Activated naive CD8-positive, alpha-beta T cell treated with anti-CD3 and anti-CD28 coated beads for 36 hours (primary cell): ENCODE data around the gene ATP10D. TPM values are rescaled to one million over a fixed set of nuclear protein-coding genes. Genes with fewer than 3 reads are reported as not detected.

Experiments
- DNase-seq: peaks from one replicate; pipeline ENCODE4 v3.0.0; 2021
- H3K27ac Mint-ChIP-seq: one replicate; pipeline ENCODE4 v1.8.0; 2022; ENCODE audit warnings: mild to moderate bottlenecking, moderate library complexity, mixed read lengths
- H3K27me3 Mint-ChIP-seq: one replicate; pipeline ENCODE4 v1.8.0; 2022; ENCODE audit warnings: mild to moderate bottlenecking, mixed read lengths
- H3K36me3 Mint-ChIP-seq: one replicate; pipeline ENCODE4 v1.8.0; 2021; ENCODE audit warnings: mild to moderate bottlenecking, mixed read lengths
- H3K4me1 Mint-ChIP-seq: one replicate; pipeline ENCODE4 v1.8.0; 2021; ENCODE audit warnings: mixed read lengths
- H3K4me3 Mint-ChIP-seq: one replicate; pipeline ENCODE4 v1.8.0; 2022; ENCODE audit warnings: mild to moderate bottlenecking, moderate library complexity, mixed read lengths
- H3K9me3 Mint-ChIP-seq: one replicate; pipeline ENCODE4 v1.8.0; 2022; ENCODE audit warnings: mixed read lengths
- total RNA-seq, 2 experiments: library from RNA; stranded (reverse); gene quantifications; one replicate each; pipeline ENCODE4 v1.2.3, GENCODE V29; 2021

Gene ATP10D
- total RNA-seq, 2 experiments from 2014 or later = 7.9 to 9.8 TPM

- Mint-ChIP-seq H3K4me3 (no peak overlapping the region), H3K4me1 (no peaks in the 10 kb centered on the region), H3K27me3 (no peaks in the 10 kb centered on the region), H3K27ac (no peak overlapping the region), H3K36me3 (no peaks in the 10 kb centered on the region), H3K9me3 (no peaks in the 10 kb centered on the region)
- DNase-seq = no peak
Measured at GRCh38 chr4:47621181-47621580, 136.1 kb downstream of the ATP10D start.

GRCh38 chr4:47624031-47624441, 139.0 kb downstream of the ATP10D start:
- H3K36me3 Mint-ChIP-seq = no peaks in the 10 kb centered on the region
- H3K27ac Mint-ChIP-seq = no peak overlapping the region
- no peak for DNase-seq
- no peaks in the 10 kb centered on the region for H3K4me1 Mint-ChIP-seq
- peaks cover 4% of the 10 kb centered on the region for H3K27me3 Mint-ChIP-seq
- no peak overlapping the region for H3K4me3 Mint-ChIP-seq
- no peaks in the 10 kb centered on the region for H3K9me3 Mint-ChIP-seq

- Mint-ChIP-seq H3K4me1 (no peaks in the 10 kb centered on the region), H3K27ac (no peak overlapping the region), H3K27me3 (peaks cover 10% of the 10 kb centered on the region), H3K36me3 (no peaks in the 10 kb centered on the region), H3K9me3 (peaks cover 4% of the 10 kb centered on the region), H3K4me3 (no peak overlapping the region)
- DNase-seq = no peak
Measured at GRCh38 chr4:47631161-47631560, 146.1 kb downstream of the ATP10D start.

GRCh38 chr4:47639531-47639930, 154.5 kb downstream of the ATP10D start:
- Mint-ChIP-seq H3K27ac (no peak overlapping the region), H3K9me3 (peaks cover 11% of the 10 kb centered on the region), H3K4me1 (peaks cover 1% of the 10 kb centered on the region), H3K36me3 (peaks cover 3% of the 10 kb centered on the region), H3K4me3 (no peak overlapping the region), H3K27me3 (peaks cover 13% of the 10 kb centered on the region)
- DNase-seq = no peak

GRCh38 chr4:47640911-47641310, 155.8 kb downstream of the ATP10D start:
- H3K36me3 Mint-ChIP-seq = peaks cover 3% of the 10 kb centered on the region
- H3K9me3 Mint-ChIP-seq = peaks cover 10% of the 10 kb centered on the region
- H3K27me3 Mint-ChIP-seq = peaks cover 16% of the 10 kb centered on the region
- H3K4me3 Mint-ChIP-seq = no peak overlapping the region
- no peak for DNase-seq
- no peak overlapping the region for H3K27ac Mint-ChIP-seq
- peaks cover 1% of the 10 kb centered on the region for H3K4me1 Mint-ChIP-seq

GRCh38 chr4:47641755-47642154, 156.7 kb downstream of the ATP10D start:
- DNase-seq = no peak
- Mint-ChIP-seq H3K4me1 (peaks cover 1% of the 10 kb centered on the region), H3K9me3 (peaks cover 4% of the 10 kb centered on the region), H3K4me3 (no peak overlapping the region), H3K27ac (no peak overlapping the region), H3K27me3 (peaks cover 13% of the 10 kb centered on the region), H3K36me3 (no peaks in the 10 kb centered on the region)

- Mint-ChIP-seq H3K36me3 (no peaks in the 10 kb centered on the region), H3K27ac (no peak overlapping the region), H3K27me3 (peaks cover 13% of the 10 kb centered on the region), H3K4me3 (no peak overlapping the region), H3K4me1 (peaks cover 1% of the 10 kb centered on the region), H3K9me3 (no peaks in the 10 kb centered on the region)
- no peak for DNase-seq
Measured at GRCh38 chr4:47642191-47642830, 157.2 kb downstream of the ATP10D start.

Other genes starting within 250 kb of the ATP10D start
- 10 to 100 TPM; 32.4 to 32.8 TPM for gene COMMD8, start 21.6 kb upstream of the ATP10D start, total RNA-seq